Measurements from ENCODE around the gene FAM83G.

The FAM83G gene

GRCh38 chr17:18962494-18962815 is 42.1 kb downstream of the FAM83G start:
- no peak overlapping the region for H3K4me3 ChIP-seq (ENCODE audit: low read depth, low read length)
- no peak for DNase-seq (ENCODE audit: low read depth)
- no peak for TF ChIP-seq CTCF (IDR thresholded peaks at IDR 0.05; ENCODE audit: control insufficient read depth, extremely low read depth, insufficient read depth)

- no peak overlapping the region for H3K4me3 ChIP-seq (ENCODE audit: low read depth, low read length)
- no peak for TF ChIP-seq CTCF (IDR thresholded peaks at IDR 0.05; ENCODE audit: control insufficient read depth, extremely low read depth, insufficient read depth)
- DNase-seq (ENCODE audit: low read depth), result no peak
These were observed 42.7 kb downstream of the FAM83G start for GRCh38 chr17:18961634-18962493.

GRCh38 chr17:18960803-18961511 is 43.6 kb downstream of the FAM83G start:
- DNase-seq (ENCODE audit: low read depth), result no peak
- H3K4me3 ChIP-seq (ENCODE audit: low read depth, low read length), result no peak overlapping the region
- TF ChIP-seq CTCF (IDR thresholded peaks at IDR 0.05; ENCODE audit: control insufficient read depth, extremely low read depth, insufficient read depth), result peak; percentile 84

GRCh38 chr17:18960241-18960665 is 44.3 kb downstream of the FAM83G start:
- no peak for TF ChIP-seq CTCF (IDR thresholded peaks at IDR 0.05; ENCODE audit: control insufficient read depth, extremely low read depth, insufficient read depth)
- no peak overlapping the region for H3K4me3 ChIP-seq (ENCODE audit: low read depth, low read length)
- DNase-seq (ENCODE audit: low read depth), result no peak

- TF ChIP-seq CTCF (IDR thresholded peaks at IDR 0.05; ENCODE audit: control insufficient read depth, extremely low read depth, insufficient read depth), result no peak
- no peak overlapping the region for H3K4me3 ChIP-seq (ENCODE audit: low read depth, low read length)
- no peak for DNase-seq (ENCODE audit: low read depth)
These were observed 44.7 kb downstream of the FAM83G start for GRCh38 chr17:18959845-18960240.

- no peak for DNase-seq (ENCODE audit: low read depth)
- TF ChIP-seq CTCF (IDR thresholded peaks at IDR 0.05; ENCODE audit: control insufficient read depth, extremely low read depth, insufficient read depth), result no peak
- no peak overlapping the region for H3K4me3 ChIP-seq (ENCODE audit: low read depth, low read length)
These were observed 45.3 kb downstream of the FAM83G start for GRCh38 chr17:18959071-18959844.

All from LNCaP clone FGC (cell line).